Right ventricle myocardium superior (tissue), 1 donor: ENCODE measurements around the gene TXNDC17. TPM values are rescaled to one million over a fixed set of nuclear protein-coding genes. Genes with fewer than 3 reads are reported as not detected.

ENCODE experiments used
- ATAC-seq: fragments of 200-7000 bp; cut with Tn5 transposase; one replicate; pipeline ENCODE4 v1.9.1; 2020; ENCODE audit warnings: mild to moderate bottlenecking; ENCODE audit not compliant: poor library complexity
- DNase-seq: peaks from one replicate; pipeline ENCODE4 v3.0.0-alpha.2; 2020
- intact Hi-C: fragments of 100-400 bp; cut with DNase I; formaldehyde crosslinking; loops from one replicate; pipeline ENCODE4 v1.11.2; 2022
- total RNA-seq: library from RNA; stranded (reverse); fragmentation: NEBNext Ultra II Directional; extraction: Animal tissue kit (Norgen Biotek cat#: 25700); gene quantifications from one replicate; pipeline ENCODE4 v1.2.1, GENCODE V29; 2021
- donor health status: DM: no; HTN: yes; CAD: no; lungs with severe emphysema.

Gene TXNDC17
- total RNA-seq, 1 donor from 2014 or later = 44.5 TPM

GRCh38 chr17:6632530-6632929 is 8.3 kb upstream of the TXNDC17 start:
- DNase-seq (no peak), ATAC-seq (peak; percentile 83)
- intact Hi-C loops = no loop called here

DNA sequence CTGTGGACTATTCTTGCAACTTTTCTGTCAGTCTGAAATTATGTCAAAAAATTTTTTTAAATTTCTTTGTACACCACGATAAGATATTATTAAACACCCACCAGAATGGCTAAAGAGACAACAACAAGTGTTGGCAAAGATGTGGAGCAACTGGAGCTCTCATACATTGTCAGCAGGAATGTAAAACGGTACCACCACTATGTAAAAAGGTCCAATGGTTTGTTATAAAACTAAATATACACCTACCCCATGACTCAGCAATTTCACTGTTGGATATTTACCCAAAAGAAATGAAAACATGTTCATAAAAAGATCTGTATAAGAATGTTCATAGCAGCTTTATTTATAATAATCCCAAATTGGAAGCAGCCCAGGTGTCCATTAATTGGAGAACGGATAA is 7.6 kb upstream of the TXNDC17 start:
- ATAC-seq (no peak), DNase-seq (no peak)
- intact Hi-C loops = no loop called here

- intact Hi-C loops = no loop called here
- DNase-seq (no peak), ATAC-seq (no peak)
These were observed 4.8 kb upstream of the TXNDC17 start for GRCh38 chr17:6636105-6636504.

- ATAC-seq (no peak), DNase-seq (no peak)
- intact Hi-C loops = no loop called here
These were observed 4.0 kb upstream of the TXNDC17 start for GRCh38 chr17:6636616-6637457.

GRCh38 chr17:6637458-6637840 is 3.4 kb upstream of the TXNDC17 start:
- DNase-seq (no peak), ATAC-seq (no peak)
- intact Hi-C loops = no loop called here

- ATAC-seq = no peak
- DNase-seq = no peak
- intact Hi-C loops = no loop called here
These were observed 2.6 kb upstream of the TXNDC17 start for GRCh38 chr17:6638046-6638908.

GRCh38 chr17:6639014-6639585 is 1.8 kb upstream of the TXNDC17 start:
- no peak for DNase-seq

DNA sequence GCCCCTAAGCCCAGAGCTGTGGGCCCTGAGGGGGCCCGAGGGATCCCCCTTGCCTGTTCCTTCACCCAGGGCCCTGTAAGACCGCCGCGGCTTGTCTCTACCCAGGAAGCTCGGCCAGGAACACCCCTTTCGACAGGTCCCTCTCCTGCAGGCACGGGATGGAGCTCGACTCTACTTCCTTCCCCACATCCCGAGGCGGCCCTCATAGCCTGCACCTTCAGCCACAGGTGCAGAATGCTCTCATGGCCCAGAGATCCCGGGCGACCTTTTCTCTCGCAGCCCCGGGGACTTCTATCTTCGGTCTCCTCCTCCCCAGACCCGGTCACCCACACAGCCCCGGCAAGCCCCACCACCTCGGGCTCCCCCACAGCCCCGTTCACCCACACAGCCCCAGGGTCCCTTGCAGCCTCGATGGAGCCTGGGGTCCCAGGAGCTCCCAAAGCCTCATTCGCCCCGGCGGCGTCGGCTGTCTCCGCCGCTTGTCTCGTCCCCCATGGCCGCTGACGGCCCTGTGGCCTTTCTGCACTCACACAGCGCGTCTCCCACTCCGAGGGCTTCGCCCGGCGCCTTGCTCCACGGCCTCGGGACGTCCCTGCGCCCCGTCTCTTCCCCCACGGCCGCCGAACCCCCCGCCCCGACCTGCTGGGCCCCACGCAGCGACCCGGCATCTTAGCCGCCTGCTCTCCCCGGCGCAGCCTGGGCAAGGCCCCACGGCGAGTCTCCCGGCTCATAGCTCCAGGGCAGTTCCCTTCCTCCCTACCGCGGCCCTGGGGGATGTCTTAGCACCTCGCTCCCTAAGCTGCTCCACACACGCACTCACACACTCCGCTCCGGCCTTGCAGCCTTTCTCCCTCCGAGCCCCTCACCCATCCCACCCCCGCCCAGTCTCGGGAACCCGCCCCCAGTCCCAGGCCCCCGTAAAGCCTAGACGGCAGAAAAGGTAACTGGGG is 999 bp upstream of the TXNDC17 start:
- ATAC-seq = peak; percentile 48
- intact Hi-C loops = no loop called here

More at GRCh38 chr17:6639014-6639585, 1.8 kb upstream of the TXNDC17 start:
- intact Hi-C loops = no loop called here
- no peak for ATAC-seq

GRCh38 chr17:6641247-6641863 is 495 bp downstream of the TXNDC17 start:
- intact Hi-C loops = no loop called here
- no peak for DNase-seq
- no peak for ATAC-seq

More for the DNA sequence above, 999 bp upstream of the TXNDC17 start:
- DNase-seq = peak; percentile 57

DNA sequence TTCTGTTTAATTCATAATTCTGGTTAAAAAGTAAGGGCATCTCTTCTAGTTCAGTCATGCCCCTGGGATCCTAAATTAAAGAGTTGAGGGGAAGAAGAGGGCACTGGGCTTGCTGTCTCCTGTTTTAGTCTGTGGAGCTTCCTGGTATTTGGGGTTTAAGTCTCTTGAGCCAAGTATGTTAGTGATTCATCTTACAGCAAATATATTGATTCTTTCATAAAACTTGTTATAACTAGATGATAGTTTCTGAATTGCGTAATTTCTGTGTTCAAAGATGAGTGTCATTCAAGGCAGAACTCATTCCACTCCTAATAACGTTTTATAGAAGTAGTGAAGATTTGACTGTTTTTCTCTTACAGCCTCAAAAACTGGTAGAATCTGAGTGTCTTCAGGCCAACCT is 1.7 kb downstream of the TXNDC17 start:
- intact Hi-C loops = no loop called here
- ATAC-seq (no peak), DNase-seq (no peak)

DNA sequence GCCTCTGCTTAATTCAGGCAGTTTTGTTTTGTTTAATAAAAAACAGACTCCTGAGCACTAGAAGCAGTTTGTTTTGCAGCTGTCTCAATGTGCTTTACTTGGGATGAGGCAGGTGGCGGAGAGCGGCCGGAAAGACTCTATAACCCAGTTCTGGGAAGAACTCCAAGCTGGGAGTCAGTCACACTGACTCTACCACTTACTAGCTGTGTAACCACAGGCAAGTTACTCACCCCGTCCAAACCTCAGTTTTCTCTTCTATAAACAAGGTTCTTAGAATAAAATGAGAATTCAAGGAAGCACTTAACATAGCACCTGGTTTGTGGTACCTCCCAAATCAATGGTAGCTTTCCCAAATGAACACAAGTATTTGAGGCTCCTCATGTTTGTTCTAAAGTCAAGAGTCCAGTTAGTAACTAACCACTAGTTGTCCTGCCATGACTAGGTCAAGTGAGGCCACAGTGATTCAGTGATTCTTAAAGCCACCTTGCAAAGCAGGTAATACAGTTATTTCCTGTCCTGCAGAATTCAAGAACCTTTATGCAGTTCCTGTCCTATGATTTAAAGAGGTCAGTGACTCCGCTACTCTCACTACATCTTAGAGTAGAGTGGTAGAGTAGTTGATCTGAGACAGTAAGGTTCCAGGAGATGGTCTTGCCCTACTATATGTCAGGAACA is 2.7 kb downstream of the TXNDC17 start:
- DNase-seq (no peak), ATAC-seq (no peak)
- intact Hi-C loops = no loop called here

DNA sequence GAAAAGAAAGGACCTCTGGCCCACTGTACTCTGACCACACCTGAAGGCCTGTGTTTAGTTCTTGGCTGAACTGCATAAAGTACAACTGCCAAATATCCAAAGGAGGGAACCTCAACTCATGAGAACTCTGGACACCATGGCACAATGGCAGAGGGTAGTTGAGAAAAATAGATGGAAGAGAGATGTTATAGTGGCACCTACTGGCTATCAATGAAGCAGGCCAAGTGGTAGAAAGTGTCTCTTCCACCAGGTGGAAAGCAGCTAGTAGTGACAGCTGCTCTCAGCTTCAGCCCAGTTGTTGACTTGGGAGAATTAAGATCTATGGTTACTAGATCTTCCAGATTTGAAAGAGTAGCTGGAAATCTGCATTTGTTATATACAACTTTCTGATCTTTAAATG is 7.3 kb downstream of the TXNDC17 start:
- intact Hi-C loops = no loop called here
- ATAC-seq = no peak

GRCh38 chr17:6651354-6651918 is 10.6 kb downstream of the TXNDC17 start, which contains the start of the genes C17orf100 and MED31:
C17orf100 (plus strand) TSS chr17:6651762; CDS start chr17:6651914, 152 bp downstream.
MED31 (minus strand) TSS chr17:6651605; CDS start chr17:6651528, 77 bp downstream.
- peak; percentile 97 for DNase-seq
- intact Hi-C loops = no loop called here
- peak; percentile 99 for ATAC-seq

More for the DNA sequence above, 7.3 kb downstream of the TXNDC17 start:
- no peak for DNase-seq

DNA sequence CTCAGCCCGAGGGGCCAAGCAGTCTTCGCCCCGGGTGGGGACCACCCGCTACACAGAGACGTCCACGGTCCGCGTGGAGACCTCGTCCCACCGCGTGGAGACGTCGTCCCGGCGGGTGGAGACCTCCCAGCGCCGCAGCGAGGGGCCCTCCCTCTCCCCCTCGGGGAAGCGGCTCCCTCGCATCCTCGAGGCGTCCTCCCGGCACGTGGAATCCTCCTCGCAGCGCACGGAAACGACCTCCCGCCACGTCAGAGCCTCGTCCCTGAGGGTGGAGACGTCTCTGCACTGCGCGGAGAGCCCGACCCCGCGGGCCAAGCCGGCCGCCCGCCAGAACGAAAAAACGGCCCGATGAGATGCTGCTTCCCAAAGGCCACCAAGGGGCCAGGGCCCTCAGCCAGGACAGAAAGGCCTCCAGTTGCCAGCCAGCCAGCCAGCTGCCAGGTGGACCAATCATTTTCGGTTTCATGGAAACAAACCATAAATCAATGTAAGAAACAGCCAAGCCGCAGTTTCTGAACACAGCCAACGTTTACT is 11.1 kb downstream of the TXNDC17 start:
- DNase-seq (peak; percentile 64), ATAC-seq (peak; percentile 23)
- intact Hi-C loops = no loop called here

- intact Hi-C loops = no loop called here
- ATAC-seq (no peak), DNase-seq (no peak)
These were observed 14.2 kb downstream of the TXNDC17 start for GRCh38 chr17:6654841-6655731.
